Fibroblast of skin of back (primary cell): ENCODE results near the gene GARIN5B.
A peak's percentile ranks its signal among the peaks of the same experiment; 100 is the strongest.
"Not testable (repeated sequence)": the region's sequence is repeated elsewhere in the genome, so short reads cannot be mapped to it uniquely, and the experiment has no call there.

Source experiments
- DNase-seq: peaks from one replicate; pipeline ENCODE4 v3.0.0-alpha.2; 2013

GARIN5B gene

GRCh38 chr19:55348317-55349034 lies 14.6 kb downstream of the GARIN5B start:
- no peak for DNase-seq

GRCh38 chr19:55347442-55348009 lies 15.5 kb downstream of the GARIN5B start:
- no peak for DNase-seq

GRCh38 chr19:55346725-55347441 lies 16.2 kb downstream of the GARIN5B start:
- no peak for DNase-seq

- DNase-seq, result no peak
Observed at GRCh38 chr19:55345818-55346724, 17.0 kb downstream of the GARIN5B start.

- DNase-seq, result no peak
Observed at GRCh38 chr19:55345101-55345817, 17.8 kb downstream of the GARIN5B start.

GRCh38 chr19:55344444-55344843 lies 18.6 kb downstream of the GARIN5B start:
- DNase-seq, result peak; percentile 29

- DNase-seq, result no peak
Observed at GRCh38 chr19:55341595-55342531, 21.2 kb downstream of the GARIN5B start.

GRCh38 chr19:55341171-55341588 lies 21.9 kb downstream of the GARIN5B start:
- DNase-seq, result peak; percentile 61

- no peak for DNase-seq
Observed at GRCh38 chr19:55340784-55341147, 22.3 kb downstream of the GARIN5B start.

GRCh38 chr19:55339889-55340783 lies 22.9 kb downstream of the GARIN5B start:
- no peak for DNase-seq

GRCh38 chr19:55339105-55339888 lies 23.8 kb downstream of the GARIN5B start, which contains the start of gene KMT5C:
KMT5C (plus strand) TSS chr19:55339876; CDS start chr19:55341937, 2,061 bp downstream.
- peak; percentile 100 for DNase-seq

GRCh38 chr19:55336101-55336500 lies 27.0 kb downstream of the GARIN5B start:
- peak; percentile 57 for DNase-seq

GRCh38 chr19:55333870-55334269 lies 29.2 kb downstream of the GARIN5B start:
- no peak for DNase-seq

- peak; percentile 60 for DNase-seq
Observed at GRCh38 chr19:55329791-55330190, 33.3 kb downstream of the GARIN5B start.

- not testable (repeated sequence) for DNase-seq
Observed at GRCh38 chr19:55328774-55329318, 34.2 kb downstream of the GARIN5B start.

- DNase-seq, result no peak
Observed at GRCh38 chr19:55325172-55325571, 37.9 kb downstream of the GARIN5B start, which contains the start of gene TMEM150B. TMEM150B (minus strand) TSS chr19:55325341; CDS start chr19:55321036, 4,305 bp downstream.

GRCh38 chr19:55324662-55325061 lies 38.4 kb downstream of the GARIN5B start:
- no peak for DNase-seq

- no peak for DNase-seq
Observed at GRCh38 chr19:55322204-55322885, 40.7 kb downstream of the GARIN5B start.
